ENCODE measurements around the gene GRIK1.
"Not testable (repeated sequence)": the region's sequence is repeated elsewhere in the genome, so short reads cannot be mapped to it uniquely, and the experiment has no call there.

Gene GRIK1

DNA sequence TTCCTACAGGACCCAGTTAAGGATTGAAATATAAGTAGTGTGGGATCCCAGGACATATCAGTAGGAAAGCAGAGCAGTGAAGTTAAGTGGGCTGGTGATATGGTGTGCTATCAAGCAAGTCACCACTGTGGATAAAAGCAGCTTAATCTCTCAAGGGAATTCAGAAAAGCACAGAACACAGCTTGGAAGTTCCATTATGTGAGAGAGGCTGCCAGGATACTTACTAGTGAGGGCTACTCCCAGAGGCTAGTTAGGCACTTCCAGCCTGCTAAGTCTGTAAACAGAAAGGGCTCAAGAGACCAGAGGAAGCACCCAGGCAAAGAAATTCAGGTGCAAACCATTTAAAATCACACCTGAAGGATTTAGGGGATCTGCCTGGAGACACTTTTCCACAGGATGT is 18.8 kb upstream of the GRIK1 start:
- TF ChIP-seq, protein P1, sequence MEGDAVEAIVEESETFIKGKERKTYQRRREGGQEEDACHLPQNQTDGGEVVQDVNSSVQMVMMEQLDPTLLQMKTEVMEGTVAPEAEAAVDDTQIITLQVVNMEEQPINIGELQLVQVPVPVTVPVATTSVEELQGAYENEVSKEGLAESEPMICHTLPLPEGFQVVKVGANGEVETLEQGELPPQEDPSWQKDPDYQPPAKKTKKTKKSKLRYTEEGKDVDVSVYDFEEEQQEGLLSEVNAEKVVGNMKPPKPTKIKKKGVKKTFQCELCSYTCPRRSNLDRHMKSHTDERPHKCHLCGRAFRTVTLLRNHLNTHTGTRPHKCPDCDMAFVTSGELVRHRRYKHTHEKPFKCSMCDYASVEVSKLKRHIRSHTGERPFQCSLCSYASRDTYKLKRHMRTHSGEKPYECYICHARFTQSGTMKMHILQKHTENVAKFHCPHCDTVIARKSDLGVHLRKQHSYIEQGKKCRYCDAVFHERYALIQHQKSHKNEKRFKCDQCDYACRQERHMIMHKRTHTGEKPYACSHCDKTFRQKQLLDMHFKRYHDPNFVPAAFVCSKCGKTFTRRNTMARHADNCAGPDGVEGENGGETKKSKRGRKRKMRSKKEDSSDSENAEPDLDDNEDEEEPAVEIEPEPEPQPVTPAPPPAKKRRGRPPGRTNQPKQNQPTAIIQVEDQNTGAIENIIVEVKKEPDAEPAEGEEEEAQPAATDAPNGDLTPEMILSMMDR (conservative IDR thresholded peaks at IDR 0.05): no peak
- no peak for TF ChIP-seq ZFX (IDR thresholded peaks at IDR 0.05)
- H3K27ac ChIP-seq: no peak overlapping the region

DNA sequence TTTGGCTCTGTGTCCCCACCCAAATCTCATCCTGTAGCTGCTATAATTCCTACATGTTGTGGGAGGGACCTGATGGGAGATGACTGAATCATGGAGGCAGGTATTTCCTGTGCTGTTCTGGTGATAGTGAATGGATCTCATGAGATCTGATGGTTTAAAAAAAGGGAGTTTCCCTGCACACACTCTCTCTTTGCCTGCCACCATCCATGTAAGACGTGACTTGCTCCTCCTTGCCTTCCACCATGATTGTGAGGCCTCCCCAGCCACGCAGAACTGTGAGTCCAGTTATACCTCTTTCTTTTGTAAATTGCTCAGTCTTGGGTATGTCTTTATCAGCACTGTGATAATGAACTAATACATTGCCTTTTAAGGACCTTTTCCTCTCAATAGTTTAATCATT is 18.2 kb upstream of the GRIK1 start:
- H3K27ac ChIP-seq: not testable (repeated sequence)

DNA sequence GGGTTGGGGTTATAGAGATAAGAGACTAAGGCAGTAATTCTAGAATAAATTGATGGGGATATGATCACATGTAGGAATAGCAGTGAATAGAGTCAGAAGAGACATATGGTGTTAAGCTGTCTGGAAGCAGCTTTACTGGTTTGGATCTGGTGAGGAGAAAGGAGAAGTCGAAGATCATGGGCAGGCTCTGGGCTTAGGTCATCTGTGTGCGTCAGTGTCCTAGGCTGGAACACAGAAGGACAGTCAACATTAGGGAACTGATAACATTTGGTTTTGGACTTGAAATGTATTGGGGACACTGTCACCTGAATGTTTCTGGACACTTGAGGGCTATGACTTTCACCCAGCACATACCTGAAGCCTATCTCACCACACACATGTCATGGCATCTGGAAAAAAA is 13.9 kb upstream of the GRIK1 start:
- TF ChIP-seq, protein P1 (conservative IDR thresholded peaks at IDR 0.05): no peak
- TF ChIP-seq ZFX (IDR thresholded peaks at IDR 0.05): no peak
- no peak overlapping the region for H3K27ac ChIP-seq

DNA sequence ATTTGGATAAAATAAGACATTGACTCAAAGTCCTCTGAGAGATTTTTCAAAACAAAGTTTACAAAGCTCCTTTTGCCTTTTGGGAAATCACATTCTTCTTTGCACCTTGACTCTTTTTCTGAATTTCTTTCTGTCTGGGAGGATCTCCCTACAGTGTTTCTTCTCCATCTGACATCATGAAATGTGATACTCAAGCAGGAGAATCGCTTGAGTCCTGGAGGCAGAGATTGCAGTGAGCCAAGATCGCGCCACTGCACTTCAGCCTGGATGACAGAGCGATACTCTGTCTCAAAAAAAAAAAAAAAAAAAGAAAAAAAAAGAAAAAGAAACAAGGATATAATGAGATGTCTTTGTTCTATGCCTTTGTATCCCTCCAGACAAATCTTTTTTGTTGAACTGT is 13.3 kb upstream of the GRIK1 start:
- no peak overlapping the region for H3K27ac ChIP-seq
- no peak for TF ChIP-seq ZFX (IDR thresholded peaks at IDR 0.05)
- TF ChIP-seq, protein P1 (conservative IDR thresholded peaks at IDR 0.05): no peak

DNA sequence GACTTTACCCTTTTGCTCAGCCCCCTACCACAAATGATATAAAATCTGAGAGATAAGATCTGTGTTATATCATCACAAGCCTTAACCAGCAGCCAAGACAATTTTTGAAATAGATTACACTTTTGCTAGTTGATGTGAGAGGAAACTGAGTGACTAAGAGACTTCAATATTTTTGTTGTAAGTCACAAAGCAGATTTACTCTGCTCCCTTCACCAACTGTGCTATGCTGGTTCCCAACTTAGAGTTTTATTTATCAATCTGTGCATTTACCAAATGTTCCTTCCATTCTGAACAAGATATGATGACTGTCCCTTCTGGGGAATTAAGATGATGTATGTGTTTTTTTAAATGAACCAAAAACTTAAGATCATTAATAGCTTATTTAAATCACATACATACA is 12.1 kb upstream of the GRIK1 start:
- H3K27ac ChIP-seq: no peak overlapping the region
- no peak for TF ChIP-seq ZFX (IDR thresholded peaks at IDR 0.05)
- TF ChIP-seq, protein P1 (conservative IDR thresholded peaks at IDR 0.05): no peak

DNA sequence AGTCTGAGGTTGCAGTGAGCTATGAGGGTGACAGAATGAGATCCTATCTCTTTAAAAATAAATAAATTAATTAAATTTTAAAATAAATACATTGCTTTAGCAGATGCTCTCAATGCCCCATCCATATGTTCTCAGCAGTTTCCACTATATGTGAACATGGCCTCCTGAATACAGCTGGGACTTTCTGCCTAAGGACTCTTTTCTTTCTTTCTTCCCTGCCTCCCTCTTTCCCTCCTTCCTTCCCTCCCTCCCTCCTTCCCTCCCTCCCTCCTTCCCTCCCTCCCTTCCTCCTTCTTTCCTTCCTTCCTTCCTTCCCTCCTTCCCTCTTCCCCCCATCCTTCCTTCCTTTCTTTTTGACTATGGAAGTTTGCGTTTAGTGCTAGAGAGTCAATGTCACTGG is 10.2 kb upstream of the GRIK1 start:
- TF ChIP-seq ZFX (IDR thresholded peaks at IDR 0.05): no peak
- TF ChIP-seq, protein P1 (conservative IDR thresholded peaks at IDR 0.05): no peak
- no peak overlapping the region for H3K27ac ChIP-seq

DNA sequence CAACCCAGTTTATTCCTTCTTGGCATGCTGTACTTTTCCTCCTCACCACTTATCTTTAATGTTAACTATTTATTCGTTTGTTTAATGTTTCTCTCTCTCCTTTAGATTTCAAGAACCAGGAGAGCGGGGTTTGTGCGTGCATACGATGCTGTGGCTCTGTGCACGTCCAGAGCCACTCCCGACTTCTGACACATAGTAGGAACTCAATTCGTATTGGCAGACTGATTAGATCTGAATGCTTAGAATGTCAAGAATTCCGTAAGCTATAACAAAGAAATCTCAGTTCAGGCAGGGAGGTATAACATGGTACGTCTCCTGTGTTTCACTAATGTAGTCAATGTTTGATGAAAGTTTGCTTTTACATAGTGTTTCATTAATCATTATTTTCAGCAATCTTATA is 7.3 kb upstream of the GRIK1 start:
- TF ChIP-seq ZFX (IDR thresholded peaks at IDR 0.05): no peak
- TF ChIP-seq, protein P1 (conservative IDR thresholded peaks at IDR 0.05): no peak
- H3K27ac ChIP-seq: no peak overlapping the region

DNA sequence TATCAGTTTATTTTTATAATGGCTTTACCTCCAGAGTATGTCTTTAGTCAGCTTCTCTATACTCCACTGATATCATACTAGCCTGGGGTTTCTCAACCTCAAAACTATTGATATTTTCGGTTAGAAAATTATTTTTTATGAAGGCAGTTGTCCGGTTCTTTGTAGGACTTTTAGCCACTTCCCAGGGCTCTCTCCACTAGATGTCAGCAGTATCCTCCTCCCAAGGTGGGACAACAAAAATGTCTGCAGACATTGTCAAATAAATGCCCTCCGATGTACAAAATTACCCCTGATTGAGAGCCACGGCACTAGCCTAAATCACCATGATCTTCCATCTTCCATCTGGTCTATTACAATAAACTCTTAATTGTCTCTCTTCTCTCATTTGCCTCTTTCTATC is 4.1 kb upstream of the GRIK1 start:
- TF ChIP-seq ZFX (IDR thresholded peaks at IDR 0.05): no peak
- TF ChIP-seq, protein P1 (conservative IDR thresholded peaks at IDR 0.05): peak; percentile 52
- H3K27ac ChIP-seq: no peak overlapping the region

Measured in C4-2B (cell line).